HEK293T (cell line): Measurements from ENCODE around the gene PTPN21.

Experiments used
- CTCF ChIA-PET: fragments of 350-600 bp; formaldehyde crosslinking; extraction: SDS; loops from one replicate; lab custom pipeline; 2021; ENCODE audit warnings: antibody characterized with exemption, inconsistent platforms; lab: Yijun Ruan, JAX
- POLR2A ChIA-PET: fragments of 350-600 bp; formaldehyde crosslinking; extraction: SDS; loops from one replicate; lab custom pipeline; 2020; ENCODE audit warnings: antibody characterized with exemption, inconsistent platforms; lab: Yijun Ruan, JAX
- DNase-seq: peaks from one replicate; pipeline ENCODE4 v3.0.0; 2012; ENCODE audit warnings: mixed read lengths; ENCODE audit errors: extremely low spot score
- ARNT ChIP-seq: fragments of 450-650 bp; IDR thresholded peaks from 2 replicates; pipeline ENCODE4 v1.6.1; 2017; ENCODE audit warnings: mild to moderate bottlenecking
- BHLHE40 ChIP-seq: fragments of 450-650 bp; IDR thresholded peaks from 2 replicates; pipeline ENCODE4 v1.6.1; 2016; ENCODE audit warnings: mild to moderate bottlenecking, moderate library complexity, borderline replicate concordance
- CTBP1 ChIP-seq: fragments of 450-650 bp; IDR thresholded peaks from 2 replicates; pipeline ENCODE4 v1.6.1; 2016; ENCODE audit warnings: borderline replicate concordance
- ELF4 ChIP-seq: fragments of 450-650 bp; IDR thresholded peaks from 2 replicates; pipeline ENCODE4 v1.6.1; 2017; ENCODE audit warnings: antibody characterized with exemption
- FOXA1 ChIP-seq: fragments of 450-650 bp; IDR thresholded peaks from 2 replicates; pipeline ENCODE4 v1.6.1; 2016; ENCODE audit warnings: mild to moderate bottlenecking
- FOXK2 ChIP-seq: fragments of 450-650 bp; IDR thresholded peaks from 2 replicates; pipeline ENCODE4 v1.6.1; 2016; ENCODE audit warnings: mild to moderate bottlenecking
- FOXM1 ChIP-seq: fragments of 450-650 bp; IDR thresholded peaks from 2 replicates; pipeline ENCODE4 v1.6.1; 2017; ENCODE audit warnings: mild to moderate bottlenecking, borderline replicate concordance
- HDGF ChIP-seq: fragments of 450-650 bp; IDR thresholded peaks from 2 replicates; pipeline ENCODE4 v1.6.1; 2017; ENCODE audit warnings: antibody characterized with exemption, borderline replicate concordance
- L3MBTL2 ChIP-seq: fragments of 450-650 bp; conservative IDR thresholded peaks from 2 replicates; pipeline ENCODE4 v1.6.1; 2016; ENCODE audit warnings: mild to moderate bottlenecking
- LEF1 ChIP-seq: fragments of 450-650 bp; IDR thresholded peaks from 2 replicates; pipeline ENCODE4 v1.6.1; 2017; ENCODE audit warnings: mild to moderate bottlenecking, borderline replicate concordance
- NFRKB ChIP-seq: fragments of 450-650 bp; IDR thresholded peaks from 2 replicates; pipeline ENCODE4 v1.6.1; 2016; ENCODE audit warnings: mild to moderate bottlenecking, moderate library complexity
- SP1 ChIP-seq: fragments of 450-650 bp; IDR thresholded peaks from 2 replicates; pipeline ENCODE4 v1.6.1; 2017
- SUZ12 ChIP-seq: fragments of 450-650 bp; IDR thresholded peaks from 2 replicates; pipeline ENCODE4 v1.6.1; 2016; ENCODE audit warnings: mild to moderate bottlenecking
- TARDBP ChIP-seq: fragments of 450-650 bp; IDR thresholded peaks from 2 replicates; pipeline ENCODE4 v1.6.1; 2016
- ZNF384 ChIP-seq: fragments of 450-650 bp; IDR thresholded peaks from 2 replicates; pipeline ENCODE4 v1.6.1; 2016
- TF ChIP-seq, protein P1 (sequence below): fragments of 450-650 bp; IDR thresholded peaks from 2 replicates; pipeline ENCODE4 v1.6.1; 2016

Gene PTPN21

DNA sequence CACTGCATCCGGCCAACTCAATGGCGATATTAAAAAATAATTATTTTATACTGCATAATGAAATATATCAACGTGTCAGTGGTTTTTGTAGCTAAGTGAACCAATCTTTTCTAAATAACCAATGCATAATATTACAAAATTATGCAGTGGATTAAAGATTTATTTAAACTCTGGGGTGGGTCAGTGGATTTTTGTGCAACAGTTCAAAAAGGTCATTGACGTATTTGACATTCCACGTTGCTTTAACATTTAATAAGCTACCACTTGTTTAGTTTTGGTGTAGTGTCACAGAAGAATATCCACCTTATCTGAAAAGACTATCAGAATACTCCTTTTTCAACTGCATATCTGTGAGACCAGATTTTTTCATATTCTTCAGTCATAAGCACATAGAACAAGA is 10.6 kb upstream of the PTPN21 start:
- TF ChIP-seq, protein P1, sequence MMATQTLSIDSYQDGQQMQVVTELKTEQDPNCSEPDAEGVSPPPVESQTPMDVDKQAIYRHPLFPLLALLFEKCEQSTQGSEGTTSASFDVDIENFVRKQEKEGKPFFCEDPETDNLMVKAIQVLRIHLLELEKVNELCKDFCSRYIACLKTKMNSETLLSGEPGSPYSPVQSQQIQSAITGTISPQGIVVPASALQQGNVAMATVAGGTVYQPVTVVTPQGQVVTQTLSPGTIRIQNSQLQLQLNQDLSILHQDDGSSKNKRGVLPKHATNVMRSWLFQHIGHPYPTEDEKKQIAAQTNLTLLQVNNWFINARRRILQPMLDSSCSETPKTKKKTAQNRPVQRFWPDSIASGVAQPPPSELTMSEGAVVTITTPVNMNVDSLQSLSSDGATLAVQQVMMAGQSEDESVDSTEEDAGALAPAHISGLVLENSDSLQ: no peak
- TF ChIP-seq SUZ12: no peak
- TF ChIP-seq ARNT: no peak
- TF ChIP-seq L3MBTL2: no peak
- TF ChIP-seq SP1: no peak
- TF ChIP-seq FOXM1: no peak
- TF ChIP-seq CTBP1: no peak
- TF ChIP-seq BHLHE40: no peak
- no peak for TF ChIP-seq FOXA1
- TF ChIP-seq ELF4: no peak
- TF ChIP-seq TARDBP: no peak
- TF ChIP-seq FOXK2: no peak
- TF ChIP-seq LEF1: no peak
- ChIA-PET POLR2A (no interaction called here), CTCF (interaction anchor here (1.1 kb wide), 1 partner anchor 376 kb away, joined by 5 read pairs; no protein-coding TSS in a partner anchor)
- DNase-seq: no peak

DNA sequence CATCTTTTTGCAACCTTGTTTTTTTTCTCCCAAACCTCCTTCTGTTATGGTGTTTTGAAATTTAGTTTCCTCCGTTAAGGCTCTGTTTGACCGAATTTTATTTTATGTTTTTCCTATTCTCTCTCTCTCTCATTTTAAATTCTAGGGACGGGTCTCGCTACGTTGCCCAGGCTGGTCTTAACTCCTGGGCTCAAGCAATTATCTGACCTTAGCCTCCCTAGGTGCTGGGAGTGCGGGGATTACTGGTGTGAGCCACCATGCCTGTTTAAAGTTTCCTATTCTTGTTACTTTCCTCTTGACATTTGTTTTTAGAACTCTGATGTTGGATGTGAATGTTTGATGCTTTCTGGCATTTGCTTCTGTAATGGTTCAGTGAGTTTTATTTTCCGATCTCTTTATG is 9.0 kb upstream of the PTPN21 start:
- CTCF ChIA-PET: no interaction called here

DNA sequence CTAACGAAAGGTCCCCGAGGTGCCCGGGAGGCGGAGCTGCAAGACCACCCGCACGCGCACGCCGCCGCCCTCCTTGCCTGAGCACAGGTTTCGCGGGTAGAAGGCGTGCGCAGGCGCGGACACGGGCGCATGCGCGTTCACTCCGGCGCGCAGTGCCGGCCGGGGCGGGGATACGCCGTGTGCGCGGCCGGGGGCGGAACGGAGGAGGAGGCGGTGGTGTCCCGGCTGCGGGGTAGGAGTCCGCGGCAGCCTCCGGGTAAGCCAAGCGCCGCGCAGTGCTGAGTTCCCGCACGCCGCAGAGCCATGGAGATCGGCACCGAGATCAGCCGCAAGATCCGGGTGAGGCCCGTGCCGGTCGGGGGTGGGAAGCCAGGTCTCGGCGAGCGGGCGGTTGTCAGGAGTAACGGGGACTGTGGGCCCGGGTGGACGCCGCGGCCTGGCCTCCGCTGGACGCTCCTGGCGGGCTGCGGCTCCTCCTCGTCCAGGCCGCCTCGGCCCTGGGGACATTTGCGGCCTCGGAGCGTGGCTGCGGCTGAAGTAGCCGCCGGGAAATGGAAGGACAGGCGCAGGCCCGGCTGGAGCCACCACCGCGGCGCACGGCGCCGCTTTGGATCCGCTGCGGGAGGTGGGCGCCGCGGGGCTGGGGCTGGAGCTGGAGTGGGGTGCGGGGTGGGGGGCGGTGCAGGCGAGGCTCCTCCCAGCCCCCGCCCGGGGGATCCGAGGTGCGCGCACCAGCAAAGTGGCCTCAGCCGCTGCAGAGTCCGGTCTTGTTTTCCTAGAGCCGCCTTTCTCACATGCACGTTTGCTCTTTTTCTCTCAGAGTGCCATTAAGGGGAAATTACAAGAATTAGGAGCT is 8.3 kb upstream of the PTPN21 start, which contains the start of gene ZC3H14:
Gene ZC3H14 (plus strand): TSS at position 207 of the 856 bp plus-strand sequence. CDS start 97 bp downstream, at position 304.
- peak; percentile 77; the same call in 1 of the 2 replicates for TF ChIP-seq L3MBTL2
- TF ChIP-seq CTBP1: 0 out of 2 replicates have a peak, but pooled peaks have one; percentile 14
- no peak for TF ChIP-seq ARNT
- CTCF ChIA-PET: no interaction called here
- POLR2A ChIA-PET: interaction anchor here (1.0 to 1.6 kb wide), 3 partner anchors 9 to 68 kb away, joined by 3 to 4 read pairs (median 3); no protein-coding TSS in a partner anchor
- peak; percentile 93 for DNase-seq

More for the DNA sequence above, 9.0 kb upstream of the PTPN21 start:
- no peak for TF ChIP-seq L3MBTL2
- no peak for TF ChIP-seq SUZ12
- no peak for TF ChIP-seq FOXA1
- TF ChIP-seq SP1: no peak
- no peak for TF ChIP-seq FOXM1
- TF ChIP-seq ELF4: no peak
- TF ChIP-seq ARNT: no peak
- no peak for TF ChIP-seq ZNF384
- no peak for TF ChIP-seq LEF1
- no peak for TF ChIP-seq HDGF
- TF ChIP-seq TARDBP: no peak
- no peak for TF ChIP-seq NFRKB
- no peak for TF ChIP-seq CTBP1
- TF ChIP-seq, protein P1: no peak
- no peak for DNase-seq
- POLR2A ChIA-PET: interaction anchor here (1.6 kb wide), 1 partner anchor 69 kb away, joined by 3 read pairs; no protein-coding TSS in a partner anchor

DNA sequence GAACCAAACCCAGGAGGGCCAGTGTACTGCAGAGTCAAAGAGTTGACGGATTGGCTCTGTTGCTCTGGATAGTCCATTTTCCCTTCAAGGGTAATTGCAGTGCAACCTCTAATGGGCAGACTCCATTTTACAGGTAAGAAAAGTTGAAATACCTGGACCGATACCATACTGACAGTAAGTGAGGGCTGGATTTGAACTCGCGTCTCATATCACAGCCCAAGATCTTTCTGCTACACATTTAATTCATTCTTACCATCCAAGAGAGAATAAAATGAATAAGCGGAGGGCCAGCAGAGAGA is 7.7 kb upstream of the PTPN21 start:
- CTCF ChIA-PET: no interaction called here
- DNase-seq: no peak
- TF ChIP-seq ARNT: no peak
- TF ChIP-seq ZNF384: no peak
- no peak for TF ChIP-seq CTBP1
- TF ChIP-seq TARDBP: no peak
- no peak for TF ChIP-seq BHLHE40
- TF ChIP-seq, protein P1: no peak
- no peak for TF ChIP-seq NFRKB
- TF ChIP-seq ELF4: no peak
- no peak for TF ChIP-seq FOXK2
- TF ChIP-seq HDGF: no peak
- no peak for TF ChIP-seq FOXM1
- TF ChIP-seq LEF1: no peak
- no peak for TF ChIP-seq SP1
- TF ChIP-seq L3MBTL2: no peak; the same call in 1 of the 2 replicates
- no peak for TF ChIP-seq FOXA1
- POLR2A ChIA-PET: interaction anchor here (1.0 to 1.6 kb wide), 3 partner anchors 9 to 67 kb away, joined by 3 to 4 read pairs (median 3); no protein-coding TSS in a partner anchor

DNA sequence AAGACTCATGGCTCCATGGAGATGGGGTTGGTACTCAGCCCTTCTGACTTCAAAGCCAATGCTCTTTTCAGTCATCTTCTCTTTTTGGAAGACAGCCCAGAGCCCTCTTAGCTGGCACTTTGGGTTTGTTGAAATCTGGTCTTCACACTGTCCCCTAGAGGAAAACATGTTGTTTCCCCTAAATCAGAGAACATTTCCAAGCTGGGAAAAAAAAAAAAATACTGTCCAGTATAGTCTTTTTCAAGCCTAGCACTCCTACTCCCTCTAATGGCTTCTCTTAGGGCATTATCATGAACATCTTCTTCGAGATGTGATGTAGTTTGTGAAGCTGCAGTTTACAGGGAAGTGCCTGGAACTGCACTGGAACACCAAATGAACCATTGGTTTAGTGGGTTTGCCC is 5.0 kb upstream of the PTPN21 start:
- ChIA-PET CTCF (interaction anchor here (1.6 kb wide), 1 partner anchor 66 kb away, joined by 3 read pairs; no protein-coding TSS in a partner anchor), POLR2A (no interaction called here)
- DNase-seq: no peak
- TF ChIP-seq LEF1: no peak
- no peak for TF ChIP-seq HDGF
- no peak for TF ChIP-seq L3MBTL2
- TF ChIP-seq SP1: no peak
- peak; percentile 31; the same call in 1 of the 2 replicates for TF ChIP-seq ZNF384

DNA sequence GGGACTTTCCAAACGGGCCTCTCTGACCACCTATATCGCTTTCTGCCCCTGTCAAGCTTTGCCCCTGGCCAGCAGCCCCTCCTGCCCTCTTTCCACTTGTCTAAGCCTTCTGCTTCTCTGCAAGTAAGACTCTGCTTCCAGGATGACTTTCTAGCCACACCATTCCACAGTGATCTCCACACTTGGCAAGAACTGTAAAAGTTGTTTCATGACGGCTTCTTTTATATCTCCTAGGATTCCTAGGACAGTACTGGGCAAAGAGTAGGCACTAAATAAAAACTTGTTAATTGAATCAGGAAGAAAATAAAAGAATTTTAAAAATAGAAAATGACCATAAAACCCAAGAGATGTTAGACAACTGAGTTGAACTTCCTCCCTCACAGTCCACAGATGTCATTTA is 1.8 kb upstream of the PTPN21 start:
- ChIA-PET POLR2A (no interaction called here), CTCF (interaction anchor here (0.7 to 0.8 kb wide), 2 partner anchors 63 to 149 kb away, joined by 3 to 4 read pairs; no protein-coding TSS in a partner anchor)
- TF ChIP-seq L3MBTL2 (no peak), ZNF384 (no peak), BHLHE40 (no peak), LEF1 (no peak), ELF4 (no peak), SP1 (no peak), TARDBP (no peak), FOXA1 (no peak), CTBP1 (no peak), HDGF (no peak), FOXM1 (no peak), ARNT (no peak), SUZ12 (no peak), FOXK2 (no peak), NFRKB (no peak)
- TF ChIP-seq, protein P1: no peak
- DNase-seq: no peak
